Mammary epithelial cell (primary cell): ENCODE measurements around the gene F7.

Source experiments
- CTCF ChIP-seq, 2 donors: IDR thresholded peaks in 1 of 2; conservative IDR thresholded peaks in 1 of 2; 2 replicates each; pipeline ENCODE4 v1.5.1; 2011 to 2012; ENCODE audit warnings: inconsistent platforms in 2 of 2, low read length in 2 of 2, mild to moderate bottlenecking in 2 of 2, control low read depth in 1 of 2, low read depth in 1 of 2; ENCODE audit not compliant: insufficient read depth in 1 of 2; ENCODE audit errors: extremely low read depth in 1 of 2
- EZH2 ChIP-seq: IDR thresholded peaks from 2 replicates; pipeline ENCODE4 v1.6.1; 2012; ENCODE audit warnings: low read length, inconsistent platforms, borderline replicate concordance

GRCh38 chr13:113110048-113110851 is 4.7 kb downstream of the F7 start:
- TF ChIP-seq EZH2 (peak; percentile 38), CTCF (conservative IDR thresholded peaks at IDR 0.05 in 1 of 2, IDR thresholded peaks at IDR 0.05 in 1 of 2; ENCODE audit: extremely low read depth in 1 of 2, insufficient read depth in 1 of 2, low read depth in 1 of 2, low read length in 2 of 2) (no peak)
